Right lobe of liver (tissue), 6 donors: ENCODE results near the gene ZKSCAN5. TPM values are rescaled to one million over a fixed set of nuclear protein-coding genes. Genes with fewer than 3 reads are reported as not detected.
A peak's percentile ranks its signal among the peaks of the same experiment; 100 is the strongest.

Experiments
- ATAC-seq, 4 donors: fragments of 200-7000 bp; cut with Tn5 transposase; one replicate each; pipeline ENCODE4 v1.9.1; 2020; ENCODE audit warnings: mild to moderate bottlenecking in 4 of 4, moderate library complexity in 4 of 4
- DNase-seq, 3 donors: peaks; one replicate each; pipeline ENCODE4 v3.0.0-alpha.2; 2020
- H3K27ac ChIP-seq, 3 donors: fragments of 200-600 bp; one replicate each; pipeline ENCODE4 v1.8.0; 2022
- H3K27me3 ChIP-seq, 2 donors: fragments of 200-600 bp; one replicate each; pipeline ENCODE4 v1.8.0; 2022
- H3K36me3 ChIP-seq, 4 donors: fragments of 200-600 bp; sonication (generic) in 1 of 4; one replicate each; pipeline versions ENCODE4 v1.5.1 to v1.8.0; 2017 to 2022; ENCODE audit warnings: control low read depth in 1 of 4
- H3K4me1 ChIP-seq, 4 donors: fragments of 200-600 bp; sonication (generic) in 1 of 4; one replicate each; pipeline versions ENCODE4 v1.5.1 to v1.8.0; 2017 to 2022; ENCODE audit warnings: control low read depth in 1 of 4
- H3K4me3 ChIP-seq, 3 donors: fragments of 200-600 bp; one replicate each; pipeline ENCODE4 v1.8.0; 2022
- H3K9me3 ChIP-seq, 4 donors: fragments of 200-600 bp; sonication (generic) in 1 of 4; one replicate each; pipeline versions ENCODE4 v1.5.1 to v1.8.0; 2017 to 2022; ENCODE audit warnings: control low read depth in 1 of 4
- CTCF ChIP-seq, 4 donors: fragments of 200-600 bp in 3 of 4; fragments of 450-650 bp in 1 of 4; IDR thresholded peaks; one replicate each; pipeline versions ENCODE4 v1.5.1 to v1.8.0; 2016 to 2022; ENCODE audit warnings: antibody characterized with exemption in 4 of 4, mild to moderate bottlenecking in 2 of 4
- POLR2A ChIP-seq: fragments of 450-650 bp; IDR thresholded peaks from one replicate; pipeline ENCODE4 v1.6.1; 2017; ENCODE audit warnings: antibody characterized with exemption, mild to moderate bottlenecking
- WGBS: methylation state at CpG from one replicate; pipeline ENCODE4 v1.1.6; 2018; ENCODE audit warnings: low coverage, low lambda C conversion rate; ENCODE audit not compliant: insufficient coverage; ENCODE audit errors: missing lambda C conversion rate; 5-methylcytosine and 5-hydroxymethylcytosine counted together
- intact Hi-C, 2 donors: fragments of 100-400 bp; cut with DNase I; formaldehyde crosslinking; loops; one replicate each; pipeline versions ENCODE4 v1.11.2 to v1.14.1; 2022
- total RNA-seq, 6 experiments: library from RNA; depleted of rRNA in 2 of 6; stranded (reverse); fragments of >200 nt in 2 of 6; fragmentation: NEBNext Ultra II Directional in 3 of 6; extraction: Animal tissue kit (Norgen Biotek cat#: 25700) in 3 of 6; gene quantifications; one replicate each; pipeline versions ENCODE4 v1.1.0 to v1.2.4, GENCODE V29; 2016 to 2023
- donor health status: DM: no; HTN: yes; CAD: no.
- donor health status: DM: no; HTN: no; CAD: no.
- donor health status: DM: no; HTN: no; CAD: no.
- donor health status: DM: no; HTN: yes; CAD: no.
- donor health status: DM: no; HTN: yes; CAD: no.

The ZKSCAN5 gene
- total RNA-seq, 6 experiments from 2014 or later = 2.7 to 4.4 (median 3.1) TPM

GRCh38 chr7:99559175-99559915 lies 54.9 kb downstream of the ZKSCAN5 start:
- intact Hi-C loops = no loop called here
- peaks cover 12 to 39% (median 23%) of the 10 kb centered on the region in 4 donors for H3K36me3 ChIP-seq
- H3K4me1 ChIP-seq = peaks cover 0 to 18% (median 8%) of the 10 kb centered on the region in 4 donors
- H3K27ac ChIP-seq = peak overlapping the region; percentile 92 to 99 (median 92)
- peak overlapping the region; percentile 95 to 97 (median 97) for H3K4me3 ChIP-seq
- H3K27me3 ChIP-seq = no peaks in the 10 kb centered on the region
- ATAC-seq (no peak), DNase-seq (no peak)
- 22% methylated on average over 22 of the region's 31 CpGs for WGBS
- TF ChIP-seq CTCF (IDR thresholded peaks at IDR 0.05) (no peak), POLR2A (no peak)
- no peaks in the 10 kb centered on the region for H3K9me3 ChIP-seq

GRCh38 chr7:99560834-99561736 lies 56.6 kb downstream of the ZKSCAN5 start:
- no peak for TF ChIP-seq POLR2A
- no peak for TF ChIP-seq CTCF (IDR thresholded peaks at IDR 0.05)
- H3K27ac ChIP-seq = no peak overlapping the region
- H3K9me3 ChIP-seq = no peaks in the 10 kb centered on the region
- no peak for ATAC-seq
- intact Hi-C loops = no loop called here
- no peak overlapping the region for H3K4me3 ChIP-seq
- peaks cover 15 to 51% (median 32%) of the 10 kb centered on the region in 4 donors for H3K36me3 ChIP-seq
- no peak for DNase-seq
- 92% methylated on average over 5 of the region's 7 CpGs for WGBS
- H3K27me3 ChIP-seq = no peaks in the 10 kb centered on the region
- H3K4me1 ChIP-seq = peaks cover 0 to 18% (median 8%) of the 10 kb centered on the region in 4 donors

GRCh38 chr7:99561737-99562051 lies 57.2 kb downstream of the ZKSCAN5 start:
- H3K27ac ChIP-seq = no peak overlapping the region
- TF ChIP-seq CTCF (IDR thresholded peaks at IDR 0.05) = no peak
- no peak for TF ChIP-seq POLR2A
- intact Hi-C loops = no loop called here
- WGBS = 100% methylated on average over 1 of the region's 2 CpGs
- H3K4me3 ChIP-seq = no peak overlapping the region
- no peaks in the 10 kb centered on the region for H3K27me3 ChIP-seq
- peaks cover 15 to 55% (median 32%) of the 10 kb centered on the region in 4 donors for H3K36me3 ChIP-seq
- no peak for DNase-seq
- no peaks in the 10 kb centered on the region for H3K9me3 ChIP-seq
- H3K4me1 ChIP-seq = peaks cover 0 to 18% (median 7%) of the 10 kb centered on the region in 4 donors
- no peak for ATAC-seq

GRCh38 chr7:99562114-99562784 lies 57.8 kb downstream of the ZKSCAN5 start:
- peaks cover 0 to 15% (median 4%) of the 10 kb centered on the region in 4 donors for H3K4me1 ChIP-seq
- no peak for TF ChIP-seq POLR2A
- no peak for TF ChIP-seq CTCF (IDR thresholded peaks at IDR 0.05)
- H3K36me3 ChIP-seq = peaks cover 15 to 55% (median 32%) of the 10 kb centered on the region in 4 donors
- no peaks in the 10 kb centered on the region for H3K9me3 ChIP-seq
- no peaks in the 10 kb centered on the region for H3K27me3 ChIP-seq
- ATAC-seq (no peak), DNase-seq (no peak)
- WGBS = 86% methylated on average over 9 of the region's 9 CpGs
- no peak overlapping the region for H3K4me3 ChIP-seq
- no peak overlapping the region for H3K27ac ChIP-seq
- intact Hi-C loops = no loop called here
